ENCODE results near the gene PTGFRN.

- TF ChIP-seq CTCF (IDR thresholded peaks at IDR 0.05) (no peak), POLR2A (IDR thresholded peaks at IDR 0.05) (no peak)
Measured at GRCh38 chr1:116988248-116988647, 78.5 kb downstream of the PTGFRN start.

Data from esophagus squamous epithelium (tissue), 4 donors.